Sigmoid colon (tissue), 4 donors: ENCODE data around the gene PIM1.

ENCODE experiments used
- POLR2A ChIP-seq, 2 donors: fragments of 450-650 bp; IDR thresholded peaks; one replicate each; pipeline ENCODE4 v1.6.1; 2016; ENCODE audit warnings: antibody characterized with exemption in 2 of 2, mild to moderate bottlenecking in 2 of 2, moderate library complexity in 2 of 2
- POLR2AphosphoS5 ChIP-seq, 4 donors: sonication (generic); formaldehyde crosslinking; IDR thresholded peaks; one replicate each; pipeline ENCODE4 v1.6.1; 2017; ENCODE audit warnings: antibody characterized with exemption in 4 of 4
- TF ChIP-seq, protein P1 (sequence below), 4 experiments: fragments of 450-650 bp in 3 of 4; fragments of 200-600 bp in 1 of 4; IDR thresholded peaks; one replicate each; pipeline ENCODE4 v1.5.1; 2016 to 2019; ENCODE audit warnings: antibody characterized with exemption in 4 of 4, mild to moderate bottlenecking in 3 of 4, moderate library complexity in 2 of 4

- TF ChIP-seq, protein P1, sequence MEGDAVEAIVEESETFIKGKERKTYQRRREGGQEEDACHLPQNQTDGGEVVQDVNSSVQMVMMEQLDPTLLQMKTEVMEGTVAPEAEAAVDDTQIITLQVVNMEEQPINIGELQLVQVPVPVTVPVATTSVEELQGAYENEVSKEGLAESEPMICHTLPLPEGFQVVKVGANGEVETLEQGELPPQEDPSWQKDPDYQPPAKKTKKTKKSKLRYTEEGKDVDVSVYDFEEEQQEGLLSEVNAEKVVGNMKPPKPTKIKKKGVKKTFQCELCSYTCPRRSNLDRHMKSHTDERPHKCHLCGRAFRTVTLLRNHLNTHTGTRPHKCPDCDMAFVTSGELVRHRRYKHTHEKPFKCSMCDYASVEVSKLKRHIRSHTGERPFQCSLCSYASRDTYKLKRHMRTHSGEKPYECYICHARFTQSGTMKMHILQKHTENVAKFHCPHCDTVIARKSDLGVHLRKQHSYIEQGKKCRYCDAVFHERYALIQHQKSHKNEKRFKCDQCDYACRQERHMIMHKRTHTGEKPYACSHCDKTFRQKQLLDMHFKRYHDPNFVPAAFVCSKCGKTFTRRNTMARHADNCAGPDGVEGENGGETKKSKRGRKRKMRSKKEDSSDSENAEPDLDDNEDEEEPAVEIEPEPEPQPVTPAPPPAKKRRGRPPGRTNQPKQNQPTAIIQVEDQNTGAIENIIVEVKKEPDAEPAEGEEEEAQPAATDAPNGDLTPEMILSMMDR (IDR thresholded peaks at IDR 0.05), result no peak
- TF ChIP-seq POLR2AphosphoS5 (IDR thresholded peaks at IDR 0.05) (no peak), POLR2A (IDR thresholded peaks at IDR 0.05) (no peak)
Observed at GRCh38 chr6:37205175-37205996, 35.4 kb downstream of the PIM1 start.
